ENCODE results near the gene PGBD1.

DNA sequence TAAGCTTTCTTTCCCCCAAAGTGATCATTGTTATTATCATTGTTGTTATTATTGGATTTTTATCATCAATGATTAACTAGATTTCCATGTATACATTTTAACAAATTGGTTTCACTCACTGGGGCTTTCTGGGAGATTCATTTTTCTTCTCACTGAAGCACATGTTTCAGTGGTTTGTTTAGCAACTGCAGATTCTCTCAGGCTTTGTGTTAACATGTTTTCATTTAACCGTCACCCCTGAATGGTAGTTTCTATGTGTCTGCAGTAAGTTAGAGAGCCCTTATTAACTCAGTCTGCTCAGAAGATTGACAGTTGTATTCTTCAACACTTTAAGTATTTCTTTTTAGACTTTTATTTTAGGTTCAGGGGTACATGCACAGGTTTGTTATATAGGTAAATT lies 41.7 kb upstream of the PGBD1 start:
- TF ChIP-seq, protein P1, sequence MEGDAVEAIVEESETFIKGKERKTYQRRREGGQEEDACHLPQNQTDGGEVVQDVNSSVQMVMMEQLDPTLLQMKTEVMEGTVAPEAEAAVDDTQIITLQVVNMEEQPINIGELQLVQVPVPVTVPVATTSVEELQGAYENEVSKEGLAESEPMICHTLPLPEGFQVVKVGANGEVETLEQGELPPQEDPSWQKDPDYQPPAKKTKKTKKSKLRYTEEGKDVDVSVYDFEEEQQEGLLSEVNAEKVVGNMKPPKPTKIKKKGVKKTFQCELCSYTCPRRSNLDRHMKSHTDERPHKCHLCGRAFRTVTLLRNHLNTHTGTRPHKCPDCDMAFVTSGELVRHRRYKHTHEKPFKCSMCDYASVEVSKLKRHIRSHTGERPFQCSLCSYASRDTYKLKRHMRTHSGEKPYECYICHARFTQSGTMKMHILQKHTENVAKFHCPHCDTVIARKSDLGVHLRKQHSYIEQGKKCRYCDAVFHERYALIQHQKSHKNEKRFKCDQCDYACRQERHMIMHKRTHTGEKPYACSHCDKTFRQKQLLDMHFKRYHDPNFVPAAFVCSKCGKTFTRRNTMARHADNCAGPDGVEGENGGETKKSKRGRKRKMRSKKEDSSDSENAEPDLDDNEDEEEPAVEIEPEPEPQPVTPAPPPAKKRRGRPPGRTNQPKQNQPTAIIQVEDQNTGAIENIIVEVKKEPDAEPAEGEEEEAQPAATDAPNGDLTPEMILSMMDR (IDR thresholded peaks at IDR 0.05; ENCODE audit: control extremely low read depth in 1 of 3, insufficient read depth in 1 of 3, low read depth in 1 of 3, low read length in 3 of 3), result no peak
- TF ChIP-seq ZNF274 (IDR thresholded peaks at IDR 0.05; ENCODE audit: borderline replicate concordance, extremely low read depth, low read length) (no peak), EZH2 (IDR thresholded peaks at IDR 0.05; ENCODE audit: low read depth, low read length, severe bottlenecking) (no peak)

Data from H1 (cell line).